GM10847 (cell line): Measurements from ENCODE around the gene UBTD1.

Experiments used
- POLR2A ChIP-seq: IDR thresholded peaks from 2 replicates; pipeline ENCODE4 v1.6.1; 2011; ENCODE audit not compliant: insufficient read length; ENCODE audit errors: extremely low read depth

The UBTD1 gene

GRCh38 chr10:97474918-97475317 lies 23.8 kb upstream of the UBTD1 start:
- no peak for TF ChIP-seq POLR2A

- TF ChIP-seq POLR2A = no peak
Observed at GRCh38 chr10:97475936-97476594, 22.7 kb upstream of the UBTD1 start.

- TF ChIP-seq POLR2A = no peak
Observed at GRCh38 chr10:97479939-97480338, 18.8 kb upstream of the UBTD1 start.

GRCh38 chr10:97481071-97481470 lies 17.7 kb upstream of the UBTD1 start:
- TF ChIP-seq POLR2A = no peak

GRCh38 chr10:97482381-97482780 lies 16.3 kb upstream of the UBTD1 start:
- TF ChIP-seq POLR2A = no peak

- TF ChIP-seq POLR2A = no peak
Observed at GRCh38 chr10:97483506-97483905, 15.2 kb upstream of the UBTD1 start.

- TF ChIP-seq POLR2A = no peak
Observed at GRCh38 chr10:97483921-97484320, 14.8 kb upstream of the UBTD1 start.

- TF ChIP-seq POLR2A = no peak
Observed at GRCh38 chr10:97485647-97486281, 13.0 kb upstream of the UBTD1 start.

GRCh38 chr10:97490592-97490991 lies 8.1 kb upstream of the UBTD1 start:
- TF ChIP-seq POLR2A = no peak

- TF ChIP-seq POLR2A = no peak
Observed at GRCh38 chr10:97494151-97494550, 4.6 kb upstream of the UBTD1 start.

GRCh38 chr10:97494863-97495506 lies 3.7 kb upstream of the UBTD1 start:
- no peak for TF ChIP-seq POLR2A

- TF ChIP-seq POLR2A = peak; percentile 45
Observed at GRCh38 chr10:97497572-97498075, 1.1 kb upstream of the UBTD1 start.

GRCh38 chr10:97498076-97498840 lies 466 bp upstream of the UBTD1 start, which contains the start of gene MMS19:
TSS of gene MMS19 (minus strand) at chr10:97498422. CDS start at chr10:97498384, 38 bp downstream.
- TF ChIP-seq POLR2A = peak; percentile 81

- TF ChIP-seq POLR2A = no peak
Observed at GRCh38 chr10:97499561-97500296, 1.0 kb downstream of the UBTD1 start.

- TF ChIP-seq POLR2A = no peak
Observed at GRCh38 chr10:97500297-97500575, 1.5 kb downstream of the UBTD1 start.
